ENCODE results near the gene RCOR1. TPM values are rescaled to one million over a fixed set of nuclear protein-coding genes. Genes with fewer than 3 reads are reported as not detected.

RCOR1 gene
- total and polyA plus RNA-seq, 2 donors (not counting 1 experiment from before 2014, with no cell fraction given), result 8.7 to 37.1 TPM

DNA sequence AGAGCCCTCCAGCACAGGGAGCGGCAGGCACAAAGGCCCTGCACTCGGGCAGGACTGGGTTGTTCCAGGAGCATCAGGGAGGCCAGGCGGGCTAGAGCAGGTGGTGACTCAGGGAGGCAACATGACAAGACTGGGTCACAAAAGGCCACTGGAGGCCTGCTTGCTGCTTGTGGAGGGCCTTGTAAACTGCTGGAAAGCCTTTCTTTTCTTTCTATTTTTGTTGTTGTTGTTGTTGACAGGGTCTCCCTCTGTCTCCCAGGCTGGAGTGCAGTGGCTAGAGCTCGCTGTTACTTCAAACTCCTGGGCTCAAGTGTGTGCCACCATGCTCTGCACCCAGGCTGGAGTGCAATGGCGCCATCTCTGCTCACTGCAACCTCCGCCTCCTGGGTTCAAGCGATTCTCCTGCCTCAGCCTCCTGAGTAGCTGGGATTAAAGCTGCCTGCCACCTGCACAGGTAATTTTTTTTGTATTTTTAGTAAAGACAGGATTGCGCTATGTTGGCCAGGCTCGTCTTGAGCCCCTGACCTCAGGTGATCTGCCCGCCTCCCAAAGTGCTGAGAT is 11.8 kb upstream of the RCOR1 start:
- DNase-seq (no peak), ATAC-seq (ENCODE audit: low read depth) (no peak)
- Histone ChIP-seq H3K27ac (ENCODE audit: low read length in 2 of 2) (no peak overlapping the region), H4K20me1 (ENCODE audit: control insufficient read depth, insufficient read depth, low read length, poor library complexity, severe bottlenecking) (no peaks in the 10 kb centered on the region), H3K27me3 (replicated peaks in 1 of 4; ENCODE audit: control extremely low read depth in 1 of 4, control insufficient read depth in 3 of 4, insufficient read depth in 4 of 4, low read length in 3 of 4) (no peaks in the 10 kb centered on the region), H3K79me2 (ENCODE audit: control insufficient read depth, insufficient read depth, low read length) (no peaks in the 10 kb centered on the region), H2AFZ (ENCODE audit: insufficient read depth, low read depth, low read length, poor library complexity, severe bottlenecking) (no peak overlapping the region), H3K4me3 (ENCODE audit: control extremely low read depth in 1 of 5, extremely low read depth in 1 of 5, insufficient read depth in 1 of 5, low read depth in 2 of 5, low read length in 4 of 5) (no peak overlapping the region), H3K36me3 (replicated peaks in 1 of 2; ENCODE audit: control extremely low read depth in 1 of 2, control insufficient read depth in 1 of 2, extremely low read depth in 1 of 2, insufficient read depth in 2 of 2, low read length in 1 of 2) (no peaks in the 10 kb centered on the region), H3K4me1 (ENCODE audit: control insufficient read depth in 2 of 2, insufficient read depth in 2 of 2, low read length in 2 of 2) (no peaks in the 10 kb centered on the region), H3K4me2 (replicated peaks; ENCODE audit: low read depth, low read length, poor library complexity, severe bottlenecking) (no peak overlapping the region), H3K9ac (ENCODE audit: low read length) (no peak overlapping the region), H3K9me3 (ENCODE audit: control extremely low read depth in 1 of 3, control insufficient read depth in 2 of 3, insufficient read depth in 1 of 3, low read length in 2 of 3) (no peaks in the 10 kb centered on the region)
- Mint-ChIP-seq H3K27ac (no peak overlapping the region), H3K4me3 (no peak overlapping the region), H3K4me1 (peaks cover under 1% of the 10 kb centered on the region), H3K27me3 (no peaks in the 10 kb centered on the region), H3K9me3 (ENCODE audit: insufficient read depth) (no peaks in the 10 kb centered on the region)
- TF ChIP-seq EZH2 (IDR thresholded peaks at IDR 0.05; ENCODE audit: borderline replicate concordance, insufficient read depth, low read depth, low read length, poor library complexity, severe bottlenecking), result no peak
- TF ChIP-seq, protein P1, sequence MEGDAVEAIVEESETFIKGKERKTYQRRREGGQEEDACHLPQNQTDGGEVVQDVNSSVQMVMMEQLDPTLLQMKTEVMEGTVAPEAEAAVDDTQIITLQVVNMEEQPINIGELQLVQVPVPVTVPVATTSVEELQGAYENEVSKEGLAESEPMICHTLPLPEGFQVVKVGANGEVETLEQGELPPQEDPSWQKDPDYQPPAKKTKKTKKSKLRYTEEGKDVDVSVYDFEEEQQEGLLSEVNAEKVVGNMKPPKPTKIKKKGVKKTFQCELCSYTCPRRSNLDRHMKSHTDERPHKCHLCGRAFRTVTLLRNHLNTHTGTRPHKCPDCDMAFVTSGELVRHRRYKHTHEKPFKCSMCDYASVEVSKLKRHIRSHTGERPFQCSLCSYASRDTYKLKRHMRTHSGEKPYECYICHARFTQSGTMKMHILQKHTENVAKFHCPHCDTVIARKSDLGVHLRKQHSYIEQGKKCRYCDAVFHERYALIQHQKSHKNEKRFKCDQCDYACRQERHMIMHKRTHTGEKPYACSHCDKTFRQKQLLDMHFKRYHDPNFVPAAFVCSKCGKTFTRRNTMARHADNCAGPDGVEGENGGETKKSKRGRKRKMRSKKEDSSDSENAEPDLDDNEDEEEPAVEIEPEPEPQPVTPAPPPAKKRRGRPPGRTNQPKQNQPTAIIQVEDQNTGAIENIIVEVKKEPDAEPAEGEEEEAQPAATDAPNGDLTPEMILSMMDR (IDR thresholded peaks at IDR 0.05), result no peak
- ChIA-PET POLR2A (no interaction called here), CTCF (no interaction called here)
- intact Hi-C loops (cut with micrococcal nuclease), result no loop called here
- WGBS (ENCODE audit: insufficient coverage), result 94% methylated on average over 7 of the region's 10 CpGs

DNA sequence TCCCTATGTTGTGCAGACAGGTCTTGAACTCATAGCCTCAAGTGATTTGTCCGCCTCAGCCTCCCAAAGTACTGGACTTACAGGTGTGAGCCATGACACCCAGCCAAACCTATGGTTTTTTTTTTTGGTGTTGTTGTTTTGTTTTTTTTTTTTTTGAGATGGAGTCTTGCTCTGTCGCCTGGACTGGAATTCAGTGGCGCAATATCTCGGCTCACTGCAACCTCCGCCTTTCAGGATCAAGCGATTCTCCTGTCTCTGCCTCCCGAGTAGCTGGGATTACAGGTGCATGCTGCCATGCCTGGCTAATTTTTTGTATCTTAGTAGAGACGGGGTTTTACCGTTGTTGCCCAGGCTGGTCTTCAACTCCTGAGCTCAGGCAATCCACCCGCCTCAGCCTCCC is 11.3 kb upstream of the RCOR1 start:
- intact Hi-C loops (cut with micrococcal nuclease), result no loop called here
- DNase-seq (no peak), ATAC-seq (ENCODE audit: low read depth) (no peak)
- no peak overlapping the region for H3K9ac ChIP-seq (ENCODE audit: low read length)
- no peaks in the 10 kb centered on the region for H3K79me2 ChIP-seq (ENCODE audit: control insufficient read depth, insufficient read depth, low read length)
- no peak overlapping the region for H3K27ac Mint-ChIP-seq
- POLR2A ChIA-PET, result interaction anchor here (0.7 kb wide), 1 partner anchor 264 kb away, joined by 6 read pairs; no protein-coding TSS in a partner anchor
- no peak overlapping the region for H2AFZ ChIP-seq (ENCODE audit: insufficient read depth, low read depth, low read length, poor library complexity, severe bottlenecking)
- no peaks in the 10 kb centered on the region for H3K4me1 Mint-ChIP-seq
- no peaks in the 10 kb centered on the region for H4K20me1 ChIP-seq (ENCODE audit: control insufficient read depth, insufficient read depth, low read length, poor library complexity, severe bottlenecking)
- no peak overlapping the region for H3K4me3 ChIP-seq (ENCODE audit: control extremely low read depth in 1 of 5, extremely low read depth in 1 of 5, insufficient read depth in 1 of 5, low read depth in 2 of 5, low read length in 4 of 5)
- H3K9me3 Mint-ChIP-seq (ENCODE audit: insufficient read depth), result no peaks in the 10 kb centered on the region
- H3K27ac ChIP-seq (ENCODE audit: low read length in 2 of 2), result no peak overlapping the region
- H3K27me3 Mint-ChIP-seq, result no peaks in the 10 kb centered on the region
- WGBS (ENCODE audit: insufficient coverage), result 88% methylated on average over 8 of the region's 10 CpGs
- H3K9me3 ChIP-seq (ENCODE audit: control extremely low read depth in 1 of 3, control insufficient read depth in 2 of 3, insufficient read depth in 1 of 3, low read length in 2 of 3), result no peaks in the 10 kb centered on the region
- H3K4me2 ChIP-seq (replicated peaks; ENCODE audit: low read depth, low read length, poor library complexity, severe bottlenecking), result no peak overlapping the region
- no peaks in the 10 kb centered on the region for H3K27me3 ChIP-seq (replicated peaks in 1 of 4; ENCODE audit: control extremely low read depth in 1 of 4, control insufficient read depth in 3 of 4, insufficient read depth in 4 of 4, low read length in 3 of 4)
- H3K36me3 ChIP-seq (replicated peaks in 1 of 2; ENCODE audit: control extremely low read depth in 1 of 2, control insufficient read depth in 1 of 2, extremely low read depth in 1 of 2, insufficient read depth in 2 of 2, low read length in 1 of 2), result no peaks in the 10 kb centered on the region
- TF ChIP-seq EZH2 (IDR thresholded peaks at IDR 0.05; ENCODE audit: borderline replicate concordance, insufficient read depth, low read depth, low read length, poor library complexity, severe bottlenecking), result no peak
- TF ChIP-seq, protein P1 (IDR thresholded peaks at IDR 0.05), result no peak
- H3K4me1 ChIP-seq (ENCODE audit: control insufficient read depth in 2 of 2, insufficient read depth in 2 of 2, low read length in 2 of 2), result no peaks in the 10 kb centered on the region
- CTCF ChIA-PET, result no interaction called here
- no peak overlapping the region for H3K4me3 Mint-ChIP-seq

All from B cell (primary cell).